ENCODE measurements around the gene EHD4. TPM values are rescaled to one million over a fixed set of nuclear protein-coding genes. Genes with fewer than 3 reads are reported as not detected.
A peak's percentile ranks its signal among the peaks of the same experiment; 100 is the strongest.

The EHD4 gene
- total RNA-seq, 1 donor from 2014 or later, result 42.6 TPM

GRCh38 chr15:41885841-41886240 is 86.5 kb downstream of the EHD4 start:
- no peak overlapping the region for H3K27ac Mint-ChIP-seq
- ChIA-PET POLR2A (no interaction called here), CTCF (no interaction called here)
- no peaks in the 10 kb centered on the region for H3K9me3 Mint-ChIP-seq
- TF ChIP-seq CTCF (IDR thresholded peaks at IDR 0.05), result no peak
- intact Hi-C loops (cut with micrococcal nuclease), result no loop called here
- no peak overlapping the region for H3K4me3 Mint-ChIP-seq
- DNase-seq, result no peak
- ATAC-seq (ENCODE audit: low read depth), result no peak
- H3K36me3 Mint-ChIP-seq (ENCODE audit: low read depth), result no peaks in the 10 kb centered on the region
- H3K27me3 Mint-ChIP-seq, result peaks cover 7% of the 10 kb centered on the region
- peaks cover 34% of the 10 kb centered on the region for H3K4me1 Mint-ChIP-seq

GRCh38 chr15:41885321-41885720 is 87.0 kb downstream of the EHD4 start:
- Mint-ChIP-seq H3K27ac (no peak overlapping the region), H3K9me3 (no peaks in the 10 kb centered on the region), H3K27me3 (peaks cover 12% of the 10 kb centered on the region), H3K4me1 (peaks cover 34% of the 10 kb centered on the region), H3K4me3 (no peak overlapping the region), H3K36me3 (ENCODE audit: low read depth) (no peaks in the 10 kb centered on the region)
- intact Hi-C loops (cut with micrococcal nuclease), result no loop called here
- POLR2A ChIA-PET, result no interaction called here
- CTCF ChIA-PET, result interaction anchor here (0.6 kb wide), 1 partner anchor 757 kb away, joined by 3 read pairs; no protein-coding TSS in a partner anchor
- no peak for ATAC-seq (ENCODE audit: low read depth)
- DNase-seq, result no peak
- TF ChIP-seq CTCF (IDR thresholded peaks at IDR 0.05), result no peak

GRCh38 chr15:41884458-41884857 is 87.9 kb downstream of the EHD4 start:
- no peaks in the 10 kb centered on the region for H3K9me3 Mint-ChIP-seq
- POLR2A ChIA-PET, result no interaction called here
- CTCF ChIA-PET, result interaction anchor here (0.6 kb wide), 1 partner anchor 756 kb away, joined by 3 read pairs; no protein-coding TSS in a partner anchor
- H3K27me3 Mint-ChIP-seq, result peaks cover 14% of the 10 kb centered on the region
- H3K4me3 Mint-ChIP-seq, result no peak overlapping the region
- peaks cover 32% of the 10 kb centered on the region for H3K4me1 Mint-ChIP-seq
- intact Hi-C loops (cut with micrococcal nuclease), result no loop called here
- no peaks in the 10 kb centered on the region for H3K36me3 Mint-ChIP-seq (ENCODE audit: low read depth)
- DNase-seq (no peak), ATAC-seq (ENCODE audit: low read depth) (no peak)
- TF ChIP-seq CTCF (IDR thresholded peaks at IDR 0.05), result no peak
- no peak overlapping the region for H3K27ac Mint-ChIP-seq

- intact Hi-C loops (cut with micrococcal nuclease), result no loop called here
- no peak for ATAC-seq (ENCODE audit: low read depth)
- POLR2A ChIA-PET, result interaction anchor here (0.7 kb wide), 1 partner anchor 18 kb away, joined by 4 read pairs; no protein-coding TSS in a partner anchor
- peaks cover 16% of the 10 kb centered on the region for H3K27me3 Mint-ChIP-seq
- H3K27ac Mint-ChIP-seq, result no peak overlapping the region
- DNase-seq, result no peak
- no peaks in the 10 kb centered on the region for H3K36me3 Mint-ChIP-seq (ENCODE audit: low read depth)
- CTCF ChIA-PET, result no interaction called here
- no peak for TF ChIP-seq CTCF (IDR thresholded peaks at IDR 0.05)
- H3K4me3 Mint-ChIP-seq, result no peak overlapping the region
- peaks cover 22% of the 10 kb centered on the region for H3K4me1 Mint-ChIP-seq
- H3K9me3 Mint-ChIP-seq, result no peaks in the 10 kb centered on the region
Measured at GRCh38 chr15:41883484-41883825, 88.9 kb downstream of the EHD4 start.

- ChIA-PET CTCF (no interaction called here), POLR2A (no interaction called here)
- ATAC-seq (ENCODE audit: low read depth) (peak; percentile 54), DNase-seq (no peak)
- H3K9me3 Mint-ChIP-seq, result no peaks in the 10 kb centered on the region
- H3K4me1 Mint-ChIP-seq, result peaks cover 17% of the 10 kb centered on the region
- intact Hi-C loops (cut with micrococcal nuclease), result no loop called here
- H3K27ac Mint-ChIP-seq, result no peak overlapping the region
- H3K36me3 Mint-ChIP-seq (ENCODE audit: low read depth), result no peaks in the 10 kb centered on the region
- no peak for TF ChIP-seq CTCF (IDR thresholded peaks at IDR 0.05)
- H3K27me3 Mint-ChIP-seq, result peaks cover 16% of the 10 kb centered on the region
- H3K4me3 Mint-ChIP-seq, result no peak overlapping the region
Measured at GRCh38 chr15:41882689-41883483, 89.5 kb downstream of the EHD4 start.
